Smooth muscle cell (in vitro differentiated cells): ENCODE measurements around the gene UGCG. TPM values are rescaled to one million over a fixed set of nuclear protein-coding genes. Genes with fewer than 3 reads are reported as not detected.

Source experiments
- DNase-seq: peaks from one replicate; lab custom pipeline; 2025; ENCODE audit not compliant: unreplicated experiment; lab: John Stamatoyannopoulos, UW
- H2AFZ ChIP-seq: fragments of 200-600 bp; sonication (generic); 2 replicates; pipeline ENCODE4 v1.6.0; 2016; ENCODE audit warnings: antibody characterized with exemption, low read depth, mild to moderate bottlenecking
- H3F3A ChIP-seq: fragments of 200-600 bp; sonication (generic); 2 replicates; pipeline ENCODE4 v1.6.0; 2017; ENCODE audit warnings: antibody characterized with exemption, low read depth
- H3K27ac ChIP-seq: fragments of 200-600 bp; sonication (generic); 2 replicates; pipeline ENCODE4 v1.5.1; 2016; ENCODE audit warnings: low read depth, mild to moderate bottlenecking
- H3K27me3 ChIP-seq: fragments of 200-600 bp; sonication (generic); 2 replicates; pipeline ENCODE4 v1.6.1; 2016; ENCODE audit warnings: low read depth, mild to moderate bottlenecking
- H3K36me3 ChIP-seq: fragments of 200-600 bp; sonication (generic); 2 replicates; pipeline ENCODE4 v1.5.1; 2016; ENCODE audit warnings: low read depth
- H3K4me1 ChIP-seq: fragments of 200-600 bp; sonication (generic); 2 replicates; pipeline ENCODE4 v1.5.1; 2016; ENCODE audit warnings: low read depth
- H3K4me2 ChIP-seq: fragments of 200-600 bp; sonication (generic); 2 replicates; pipeline ENCODE4 v1.6.0; 2016; ENCODE audit warnings: mild to moderate bottlenecking
- H3K4me3 ChIP-seq: fragments of 200-600 bp; sonication (generic); 2 replicates; pipeline ENCODE4 v1.5.1; 2016; ENCODE audit warnings: mild to moderate bottlenecking
- H3K79me2 ChIP-seq: fragments of 200-600 bp; sonication (generic); 2 replicates; pipeline ENCODE4 v1.6.0; 2016; ENCODE audit warnings: low read depth, mild to moderate bottlenecking
- H3K9ac ChIP-seq: fragments of 200-600 bp; sonication (generic); 2 replicates; pipeline ENCODE4 v1.6.0; 2016; ENCODE audit warnings: low read depth
- H3K9me3 ChIP-seq: fragments of 200-600 bp; sonication (generic); replicated peaks from 2 replicates; pipeline ENCODE4 v1.5.1; 2016; ENCODE audit warnings: low read depth
- H4K20me1 ChIP-seq: fragments of 200-600 bp; sonication (generic); 2 replicates; pipeline ENCODE4 v1.6.0; 2016; ENCODE audit warnings: low read depth
- CTCF ChIP-seq: fragments of 200-600 bp; sonication (generic); IDR thresholded peaks from 2 replicates; pipeline ENCODE4 v1.5.1; 2017; ENCODE audit warnings: borderline replicate concordance, mild to moderate bottlenecking, antibody characterized with exemption; ENCODE audit not compliant: insufficient read depth, poor library complexity, severe bottlenecking
- WGBS: methylation state at CpG from one replicate; pipeline ENCODE4 v1.1.7; 2016; ENCODE audit warnings: low lambda C conversion rate; 5-methylcytosine and 5-hydroxymethylcytosine counted together
- polyA plus RNA-seq: library from polyadenylated mRNA; unstranded; fragments of >200 nt; fragmentation: Nextera tagmentation; extraction: Ambion mirVana; gene quantifications from 2 replicates; pipeline ENCODE4 v1.2.1, GENCODE V29; 2016
- total RNA-seq: library from RNA; depleted of rRNA; stranded (reverse); fragments of >200 nt; gene quantifications from 2 replicates; pipeline ENCODE4 v1.2.3, GENCODE V29; 2014

Gene UGCG
- total and polyA plus RNA-seq, 2 experiments from 2014 or later: 21.3 to 34.0 TPM

DNA sequence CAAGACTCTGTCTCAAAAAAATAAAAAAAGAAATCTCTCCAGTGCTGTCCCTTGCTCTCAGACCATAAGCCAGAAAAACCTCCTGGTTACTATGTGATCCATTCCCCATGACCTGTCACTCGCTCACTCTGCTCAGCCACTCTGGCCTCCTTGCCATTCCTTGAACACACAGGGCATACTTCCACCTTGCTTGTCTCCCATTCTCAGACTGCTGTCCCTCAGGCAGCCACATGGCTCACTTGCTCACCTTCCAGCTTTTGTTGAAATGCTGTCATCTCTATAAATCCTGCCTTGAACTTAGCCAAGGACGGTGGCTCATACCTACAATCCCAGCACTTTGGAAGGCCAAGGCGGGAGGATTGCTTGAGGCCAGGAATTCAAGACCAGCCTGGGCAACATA is 82.9 kb downstream of the UGCG start:
- Histone ChIP-seq H2AFZ (no peak overlapping the region), H3K79me2 (no peaks in the 10 kb centered on the region), H3K36me3 (no peaks in the 10 kb centered on the region), H4K20me1 (no peaks in the 10 kb centered on the region), H3K4me1 (no peaks in the 10 kb centered on the region), H3K27me3 (peaks cover 6% of the 10 kb centered on the region), H3K4me3 (no peak overlapping the region), H3K9me3 (no peaks in the 10 kb centered on the region), H3K4me2 (no peak overlapping the region), H3K9ac (no peak overlapping the region), H3K27ac (no peak overlapping the region), H3F3A (no peaks in the 10 kb centered on the region)
- TF ChIP-seq CTCF: no peak
- 87% methylated on average over 3 of the region's 3 CpGs for WGBS
- DNase-seq: no peak

GRCh38 chr9:111980398-111980797 is 83.8 kb downstream of the UGCG start:
- WGBS: 65% methylated on average over 4 of the region's 4 CpGs
- no peaks in the 10 kb centered on the region for H4K20me1 ChIP-seq
- H3K4me2 ChIP-seq: no peak overlapping the region
- H3K27me3 ChIP-seq: peaks cover 6% of the 10 kb centered on the region
- no peak overlapping the region for H3K4me3 ChIP-seq
- DNase-seq: no peak
- H2AFZ ChIP-seq: no peak overlapping the region
- no peaks in the 10 kb centered on the region for H3K4me1 ChIP-seq
- no peak for TF ChIP-seq CTCF
- no peaks in the 10 kb centered on the region for H3K9me3 ChIP-seq
- H3F3A ChIP-seq: no peaks in the 10 kb centered on the region
- no peak overlapping the region for H3K9ac ChIP-seq
- H3K79me2 ChIP-seq: no peaks in the 10 kb centered on the region
- no peaks in the 10 kb centered on the region for H3K36me3 ChIP-seq
- H3K27ac ChIP-seq: no peak overlapping the region

DNA sequence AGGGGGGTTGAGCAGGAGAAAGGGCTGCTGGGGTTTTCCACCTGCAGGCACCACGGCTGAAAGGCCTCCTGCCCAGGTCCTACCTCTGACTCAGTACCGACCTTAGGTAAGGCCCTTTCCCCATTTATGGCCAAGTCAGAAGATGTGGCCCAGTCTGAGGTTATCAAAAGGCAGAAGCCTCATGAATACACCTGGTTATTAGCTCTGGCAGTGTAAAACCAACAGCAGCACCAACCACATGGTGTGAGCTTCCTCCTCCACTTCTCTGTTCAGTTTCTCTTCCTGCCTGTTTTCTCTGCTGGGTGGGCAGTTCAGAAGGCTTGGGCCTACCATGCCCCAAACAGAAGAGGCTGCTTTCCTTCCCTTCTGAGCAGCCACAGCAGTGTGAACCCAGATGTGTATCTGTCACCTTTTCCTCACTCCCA is 86.9 kb downstream of the UGCG start:
- no peaks in the 10 kb centered on the region for H3K9me3 ChIP-seq
- 94% methylated on average over 2 of the region's 2 CpGs for WGBS
- no peak overlapping the region for H3K9ac ChIP-seq
- DNase-seq: no peak
- no peaks in the 10 kb centered on the region for H3K4me1 ChIP-seq
- no peaks in the 10 kb centered on the region for H4K20me1 ChIP-seq
- H2AFZ ChIP-seq: no peak overlapping the region
- H3K4me2 ChIP-seq: no peak overlapping the region
- H3F3A ChIP-seq: no peaks in the 10 kb centered on the region
- H3K27me3 ChIP-seq: no peaks in the 10 kb centered on the region
- H3K4me3 ChIP-seq: no peak overlapping the region
- TF ChIP-seq CTCF: no peak
- no peaks in the 10 kb centered on the region for H3K36me3 ChIP-seq
- no peaks in the 10 kb centered on the region for H3K79me2 ChIP-seq
- no peak overlapping the region for H3K27ac ChIP-seq

- Histone ChIP-seq H3K9me3 (no peaks in the 10 kb centered on the region), H3K4me1 (no peaks in the 10 kb centered on the region), H3K27me3 (no peaks in the 10 kb centered on the region), H3K4me2 (no peak overlapping the region), H3K4me3 (no peak overlapping the region), H4K20me1 (no peaks in the 10 kb centered on the region), H3K27ac (no peak overlapping the region), H2AFZ (no peak overlapping the region), H3K79me2 (no peaks in the 10 kb centered on the region), H3K36me3 (no peaks in the 10 kb centered on the region), H3K9ac (no peak overlapping the region), H3F3A (no peaks in the 10 kb centered on the region)
- 93% methylated on average over 5 of the region's 5 CpGs for WGBS
- TF ChIP-seq CTCF: no peak
- DNase-seq: no peak
Measured at GRCh38 chr9:111984086-111984802, 87.6 kb downstream of the UGCG start.
